ENCODE measurements around the gene OR5C1.

Gene OR5C1

GRCh38 chr9:122812736-122813135, 24.0 kb downstream of the OR5C1 start:
- H3K9me3 ChIP-seq (ENCODE audit: control insufficient read depth, insufficient read depth, low read depth, low read length): no peaks in the 10 kb centered on the region
- H3K36me3 ChIP-seq (ENCODE audit: control insufficient read depth in 2 of 2, insufficient read depth in 1 of 2, low read length in 2 of 2): peaks cover under 1 to 19% of the 10 kb centered on the region in 2 experiments; a peak in 2 of 3 replicates
- CTCF ChIA-PET: interaction anchor here (3.2 to 6.3 kb wide), 2 partner anchors 314 to 349 kb away, joined by 17 to 77 read pairs; no protein-coding TSS in a partner anchor

More at GRCh38 chr9:122812736-122813135, 24.0 kb downstream of the OR5C1 start:
- Histone ChIP-seq H3K27ac (ENCODE audit: extremely low read depth, low read depth, low read length) (no peak overlapping the region), H3K4me3 (ENCODE audit: low read depth, low read length) (no peak overlapping the region), H3K4me1 (ENCODE audit: control insufficient read depth, insufficient read depth, low read length) (no peaks in the 10 kb centered on the region)
- TF ChIP-seq ZNF777 (tag by site-specific recombination; IDR thresholded peaks at IDR 0.05; ENCODE audit: borderline replicate concordance) (no peak), ZNF518A (tag by site-specific recombination; conservative IDR thresholded peaks at IDR 0.05; ENCODE audit: low read depth) (no peak), ZNF174 (tag by site-specific recombination; IDR thresholded peaks at IDR 0.05) (no peak), YY1 (tag by site-specific recombination; IDR thresholded peaks at IDR 0.05) (no peak), KLF10 (tag by site-specific recombination; IDR thresholded peaks at IDR 0.05) (no peak), ZBTB6 (tag by site-specific recombination; IDR thresholded peaks at IDR 0.05) (no peak), ZNF544 (tag by site-specific recombination; IDR thresholded peaks at IDR 0.05) (no peak), ZNF549 (tag by site-specific recombination; IDR thresholded peaks at IDR 0.05) (no peak), BCL11B (tag by site-specific recombination; IDR thresholded peaks at IDR 0.05; ENCODE audit: low read depth) (no peak), ZNF148 (tag by site-specific recombination; IDR thresholded peaks at IDR 0.05; ENCODE audit: borderline replicate concordance) (no peak), SP2 (tag by site-specific recombination; IDR thresholded peaks at IDR 0.05) (no peak), HOXD13 (CRISPR knock-in tag; IDR thresholded peaks at IDR 0.05; ENCODE audit: borderline replicate concordance) (no peak), SCRT2 (tag by site-specific recombination; IDR thresholded peaks at IDR 0.05) (no peak), ZNF692 (tag by site-specific recombination; IDR thresholded peaks at IDR 0.05) (no peak), ZNF280D (tag by site-specific recombination; IDR thresholded peaks at IDR 0.05) (no peak), ZNF16 (tag by site-specific recombination; IDR thresholded peaks at IDR 0.05; ENCODE audit: low read depth) (no peak), ZNF157 (tag by site-specific recombination; IDR thresholded peaks at IDR 0.05) (no peak), ZNF274 (IDR thresholded peaks at IDR 0.05; ENCODE audit: low read length) (no peak), ZNF274 (tag by site-specific recombination; IDR thresholded peaks at IDR 0.05; ENCODE audit: borderline replicate concordance) (no peak)
- POLR2A ChIA-PET: no interaction called here
